ENCODE data around the gene SCNM1.

The SCNM1 gene

DNA sequence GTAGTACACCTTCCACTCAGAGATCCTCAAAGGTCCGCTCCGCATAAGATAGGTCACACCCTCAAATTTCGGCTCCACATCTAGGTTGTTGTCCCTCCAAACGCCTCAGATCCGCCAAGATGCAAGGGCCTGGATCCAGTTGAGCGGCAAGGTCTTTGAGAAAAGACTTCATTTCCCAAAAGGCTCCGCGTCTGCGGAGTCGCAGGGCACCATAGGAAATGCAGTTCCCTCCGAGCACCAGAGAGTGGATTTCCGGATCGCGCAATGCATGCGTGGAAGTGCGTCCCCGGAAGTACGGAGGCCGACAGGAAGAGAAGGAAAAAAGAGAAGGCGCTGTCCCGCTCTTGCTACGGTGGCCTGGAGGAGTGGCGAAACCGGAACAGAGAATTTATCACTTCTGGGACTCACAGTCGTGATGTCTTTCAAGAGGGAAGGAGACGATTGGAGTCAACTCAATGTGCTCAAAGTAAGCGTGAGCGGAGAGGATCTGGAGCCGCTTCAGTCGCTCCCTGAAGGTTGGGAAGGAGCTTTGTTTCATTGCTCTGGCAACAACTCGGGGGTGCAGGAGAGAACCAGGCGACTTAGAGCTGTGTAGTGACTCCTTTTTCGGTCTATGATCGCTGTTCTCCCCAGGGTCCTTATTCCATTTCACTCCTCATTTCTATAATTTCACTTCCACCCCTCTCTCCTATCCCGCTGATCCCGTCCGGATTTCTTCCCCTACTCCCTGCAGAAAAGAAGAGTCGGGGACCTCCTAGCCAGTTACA lies at the start of gene SCNM1, which contains the start of gene LYSMD1 (continued):
- TF ChIP-seq, protein P1, sequence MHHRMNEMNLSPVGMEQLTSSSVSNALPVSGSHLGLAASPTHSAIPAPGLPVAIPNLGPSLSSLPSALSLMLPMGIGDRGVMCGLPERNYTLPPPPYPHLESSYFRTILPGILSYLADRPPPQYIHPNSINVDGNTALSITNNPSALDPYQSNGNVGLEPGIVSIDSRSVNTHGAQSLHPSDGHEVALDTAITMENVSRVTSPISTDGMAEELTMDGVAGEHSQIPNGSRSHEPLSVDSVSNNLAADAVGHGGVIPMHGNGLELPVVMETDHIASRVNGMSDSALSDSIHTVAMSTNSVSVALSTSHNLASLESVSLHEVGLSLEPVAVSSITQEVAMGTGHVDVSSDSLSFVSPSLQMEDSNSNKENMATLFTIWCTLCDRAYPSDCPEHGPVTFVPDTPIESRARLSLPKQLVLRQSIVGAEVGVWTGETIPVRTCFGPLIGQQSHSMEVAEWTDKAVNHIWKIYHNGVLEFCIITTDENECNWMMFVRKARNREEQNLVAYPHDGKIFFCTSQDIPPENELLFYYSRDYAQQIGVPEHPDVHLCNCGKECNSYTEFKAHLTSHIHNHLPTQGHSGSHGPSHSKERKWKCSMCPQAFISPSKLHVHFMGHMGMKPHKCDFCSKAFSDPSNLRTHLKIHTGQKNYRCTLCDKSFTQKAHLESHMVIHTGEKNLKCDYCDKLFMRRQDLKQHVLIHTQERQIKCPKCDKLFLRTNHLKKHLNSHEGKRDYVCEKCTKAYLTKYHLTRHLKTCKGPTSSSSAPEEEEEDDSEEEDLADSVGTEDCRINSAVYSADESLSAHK (tag by site-specific recombination; IDR thresholded peaks at IDR 0.05) = no peak
- TF ChIP-seq, protein P2, sequence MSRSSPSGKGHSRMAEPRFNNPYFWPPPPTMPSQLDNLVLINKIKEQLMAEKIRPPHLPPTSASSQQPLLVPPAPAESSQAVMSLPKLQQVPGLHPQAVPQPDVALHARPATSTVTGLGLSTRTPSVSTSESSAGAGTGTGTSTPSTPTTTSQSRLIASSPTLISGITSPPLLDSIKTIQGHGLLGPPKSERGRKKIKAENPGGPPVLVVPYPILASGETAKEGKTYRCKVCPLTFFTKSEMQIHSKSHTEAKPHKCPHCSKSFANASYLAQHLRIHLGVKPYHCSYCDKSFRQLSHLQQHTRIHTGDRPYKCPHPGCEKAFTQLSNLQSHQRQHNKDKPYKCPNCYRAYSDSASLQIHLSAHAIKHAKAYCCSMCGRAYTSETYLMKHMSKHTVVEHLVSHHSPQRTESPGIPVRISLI (tag by site-specific recombination; IDR thresholded peaks at IDR 0.05) = peak; percentile 98
- TF ChIP-seq ZNF112 (tag by site-specific recombination; IDR thresholded peaks at IDR 0.05) = no peak
- TF ChIP-seq, protein P3, sequence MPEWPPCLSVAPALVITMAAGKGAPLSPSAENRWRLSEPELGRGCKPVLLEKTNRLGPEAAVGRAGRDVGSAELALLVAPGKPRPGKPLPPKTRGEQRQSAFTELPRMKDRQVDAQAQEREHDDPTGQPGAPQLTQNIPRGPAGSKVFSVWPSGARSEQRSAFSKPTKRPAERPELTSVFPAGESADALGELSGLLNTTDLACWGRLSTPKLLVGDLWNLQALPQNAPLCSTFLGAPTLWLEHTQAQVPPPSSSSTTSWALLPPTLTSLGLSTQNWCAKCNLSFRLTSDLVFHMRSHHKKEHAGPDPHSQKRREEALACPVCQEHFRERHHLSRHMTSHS (tag by site-specific recombination; IDR thresholded peaks at IDR 0.05) = no peak
- TF ChIP-seq, protein P4, sequence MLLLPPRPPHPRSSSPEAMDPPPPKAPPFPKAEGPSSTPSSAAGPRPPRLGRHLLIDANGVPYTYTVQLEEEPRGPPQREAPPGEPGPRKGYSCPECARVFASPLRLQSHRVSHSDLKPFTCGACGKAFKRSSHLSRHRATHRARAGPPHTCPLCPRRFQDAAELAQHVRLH (tag by site-specific recombination; IDR thresholded peaks at IDR 0.05) = peak; percentile 85
- no peak; the same call in none of the 2 replicates for TF ChIP-seq TRIM28 (IDR thresholded peaks at IDR 0.05; ENCODE audit: borderline replicate concordance, low read length)
- TF ChIP-seq ZFP69B (tag by site-specific recombination; IDR thresholded peaks at IDR 0.05) = no peak
- TF ChIP-seq ZNF121 (tag by site-specific recombination; IDR thresholded peaks at IDR 0.05) = no peak
- TF ChIP-seq GLI2 (tag by site-specific recombination; IDR thresholded peaks at IDR 0.05; ENCODE audit: borderline replicate concordance, low read depth) = no peak
- no peak for TF ChIP-seq ZNF529 (tag by site-specific recombination; IDR thresholded peaks at IDR 0.05; ENCODE audit: insufficient replicate concordance)
- TF ChIP-seq ZNF473 (tag by site-specific recombination; IDR thresholded peaks at IDR 0.05) = no peak
- peak; percentile 93 for TF ChIP-seq KLF10 (tag by site-specific recombination; IDR thresholded peaks at IDR 0.05)
- peak; percentile 54; the same call in 1 of the 2 replicates for TF ChIP-seq TCF7L2 (IDR thresholded peaks at IDR 0.05; ENCODE audit: borderline replicate concordance, low read depth, low read length)
- no peak for TF ChIP-seq ZNF514 (tag by site-specific recombination; IDR thresholded peaks at IDR 0.05)
- no peak for TF ChIP-seq ZNF549 (tag by site-specific recombination; IDR thresholded peaks at IDR 0.05)
- TF ChIP-seq ZXDB (tag by site-specific recombination; IDR thresholded peaks at IDR 0.05) = peak; percentile 86
- TF ChIP-seq ZNF624 (tag by site-specific recombination; IDR thresholded peaks at IDR 0.05) = no peak
- no peak for TF ChIP-seq ZNF677 (tag by site-specific recombination; IDR thresholded peaks at IDR 0.05)
- no peak for TF ChIP-seq ZNF239 (tag by site-specific recombination; IDR thresholded peaks at IDR 0.05)
- no peak for TF ChIP-seq ZNF658 (tag by site-specific recombination; IDR thresholded peaks at IDR 0.05)
- TF ChIP-seq ZNF76 (tag by site-specific recombination; IDR thresholded peaks at IDR 0.05; ENCODE audit: borderline replicate concordance, low read depth) = peak; percentile 99
- no peak for TF ChIP-seq ZNF23 (tag by site-specific recombination; IDR thresholded peaks at IDR 0.05; ENCODE audit: borderline replicate concordance)
- TF ChIP-seq, protein P5, sequence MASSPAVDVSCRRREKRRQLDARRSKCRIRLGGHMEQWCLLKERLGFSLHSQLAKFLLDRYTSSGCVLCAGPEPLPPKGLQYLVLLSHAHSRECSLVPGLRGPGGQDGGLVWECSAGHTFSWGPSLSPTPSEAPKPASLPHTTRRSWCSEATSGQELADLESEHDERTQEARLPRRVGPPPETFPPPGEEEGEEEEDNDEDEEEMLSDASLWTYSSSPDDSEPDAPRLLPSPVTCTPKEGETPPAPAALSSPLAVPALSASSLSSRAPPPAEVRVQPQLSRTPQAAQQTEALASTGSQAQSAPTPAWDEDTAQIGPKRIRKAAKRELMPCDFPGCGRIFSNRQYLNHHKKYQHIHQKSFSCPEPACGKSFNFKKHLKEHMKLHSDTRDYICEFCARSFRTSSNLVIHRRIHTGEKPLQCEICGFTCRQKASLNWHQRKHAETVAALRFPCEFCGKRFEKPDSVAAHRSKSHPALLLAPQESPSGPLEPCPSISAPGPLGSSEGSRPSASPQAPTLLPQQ (tag by site-specific recombination; IDR thresholded peaks at IDR 0.05) = peak; percentile 47; the same call in 1 of the 2 replicates
- TF ChIP-seq, protein P6, sequence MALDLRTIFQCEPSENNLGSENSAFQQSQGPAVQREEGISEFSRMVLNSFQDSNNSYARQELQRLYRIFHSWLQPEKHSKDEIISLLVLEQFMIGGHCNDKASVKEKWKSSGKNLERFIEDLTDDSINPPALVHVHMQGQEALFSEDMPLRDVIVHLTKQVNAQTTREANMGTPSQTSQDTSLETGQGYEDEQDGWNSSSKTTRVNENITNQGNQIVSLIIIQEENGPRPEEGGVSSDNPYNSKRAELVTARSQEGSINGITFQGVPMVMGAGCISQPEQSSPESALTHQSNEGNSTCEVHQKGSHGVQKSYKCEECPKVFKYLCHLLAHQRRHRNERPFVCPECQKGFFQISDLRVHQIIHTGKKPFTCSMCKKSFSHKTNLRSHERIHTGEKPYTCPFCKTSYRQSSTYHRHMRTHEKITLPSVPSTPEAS (tag by site-specific recombination; IDR thresholded peaks at IDR 0.05) = no peak
- peak; percentile 19 for TF ChIP-seq ZNF341 (tag by site-specific recombination; IDR thresholded peaks at IDR 0.05; ENCODE audit: low read depth)
- TF ChIP-seq ZNF24 (tag by site-specific recombination; IDR thresholded peaks at IDR 0.05) = peak; percentile 73; the same call in 1 of the 2 replicates
- TF ChIP-seq ZSCAN30 (tag by site-specific recombination; IDR thresholded peaks at IDR 0.05) = 0 out of 2 replicates have a peak, but pooled peaks have one; percentile 4
- TF ChIP-seq ZBTB17 (tag by site-specific recombination; IDR thresholded peaks at IDR 0.05) = peak; percentile 97
- TF ChIP-seq, protein P7, sequence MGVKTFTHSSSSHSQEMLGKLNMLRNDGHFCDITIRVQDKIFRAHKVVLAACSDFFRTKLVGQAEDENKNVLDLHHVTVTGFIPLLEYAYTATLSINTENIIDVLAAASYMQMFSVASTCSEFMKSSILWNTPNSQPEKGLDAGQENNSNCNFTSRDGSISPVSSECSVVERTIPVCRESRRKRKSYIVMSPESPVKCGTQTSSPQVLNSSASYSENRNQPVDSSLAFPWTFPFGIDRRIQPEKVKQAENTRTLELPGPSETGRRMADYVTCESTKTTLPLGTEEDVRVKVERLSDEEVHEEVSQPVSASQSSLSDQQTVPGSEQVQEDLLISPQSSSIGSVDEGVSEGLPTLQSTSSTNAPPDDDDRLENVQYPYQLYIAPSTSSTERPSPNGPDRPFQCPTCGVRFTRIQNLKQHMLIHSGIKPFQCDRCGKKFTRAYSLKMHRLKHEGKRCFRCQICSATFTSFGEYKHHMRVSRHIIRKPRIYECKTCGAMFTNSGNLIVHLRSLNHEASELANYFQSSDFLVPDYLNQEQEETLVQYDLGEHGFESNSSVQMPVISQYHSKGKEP (tag by site-specific recombination; IDR thresholded peaks at IDR 0.05) = peak; percentile 56; the same call in 1 of the 2 replicates
- no peak for TF ChIP-seq ZSCAN16 (tag by site-specific recombination; IDR thresholded peaks at IDR 0.05)
- TF ChIP-seq OVOL3 (tag by site-specific recombination; IDR thresholded peaks at IDR 0.05) = no peak
- TF ChIP-seq ZNF792 (tag by site-specific recombination; IDR thresholded peaks at IDR 0.05) = no peak

Measured in HEK293 (cell line).